K562 (cell line): Measurements from ENCODE around the gene NEK5. TPM values are rescaled to one million over a fixed set of nuclear protein-coding genes. Genes with fewer than 3 reads are reported as not detected.

Experiments used
- ARID4B ChIP-seq: sonication (generic); formaldehyde crosslinking; IDR thresholded peaks from 2 replicates; pipeline ENCODE4 v1.8.0; 2022; ENCODE audit warnings: mild to moderate bottlenecking, missing genetic modification reagents
- ATF7 ChIP-seq: fragments of 450-650 bp; IDR thresholded peaks from 2 replicates; pipeline ENCODE4 v1.7.1; 2014; ENCODE audit warnings: mild to moderate bottlenecking, moderate library complexity
- EZH2 ChIP-seq: IDR thresholded peaks from 2 replicates; pipeline ENCODE4 v1.6.1; 2012; ENCODE audit warnings: low read depth, mild to moderate bottlenecking, inconsistent platforms, low read length, borderline replicate concordance
- HBP1 ChIP-seq: fragments of 450-650 bp; formaldehyde crosslinking; IDR thresholded peaks from 2 replicates; pipeline ENCODE4 v1.4.0; 2022; ENCODE audit warnings: missing genetic modification characterization
- HDAC3 ChIP-seq: fragments of 450-650 bp; IDR thresholded peaks from 2 replicates; pipeline ENCODE4 v1.6.1; 2018; ENCODE audit warnings: borderline replicate concordance, mild to moderate bottlenecking, moderate library complexity; ENCODE audit not compliant: partially characterized antibody
- IRF2 ChIP-seq: sonication (generic); formaldehyde crosslinking; IDR thresholded peaks from 2 replicates; pipeline ENCODE4 v1.8.1; 2022; ENCODE audit warnings: mild to moderate bottlenecking, missing genetic modification reagents
- NCOA4 ChIP-seq: fragments of 450-650 bp; IDR thresholded peaks from 2 replicates; pipeline ENCODE4 v1.6.1; 2018; ENCODE audit warnings: mild to moderate bottlenecking; ENCODE audit not compliant: partially characterized antibody
- NFIC ChIP-seq: fragments of 450-650 bp; IDR thresholded peaks from 2 replicates; pipeline ENCODE4 v1.6.1; 2017; ENCODE audit warnings: mild to moderate bottlenecking, inconsistent platforms
- NR2C1 ChIP-seq, 2 experiments: fragments of 450-650 bp; IDR thresholded peaks; 2 replicates each; pipeline ENCODE4 v1.6.1; 2017; ENCODE audit warnings: mild to moderate bottlenecking in 2 of 2, antibody characterized with exemption in 1 of 2, inconsistent platforms in 1 of 2, missing compliant biosample characterization in 1 of 2, missing genetic modification characterization in 1 of 2
- PATZ1 ChIP-seq: fragments of 250-450 bp; sonication (Bioruptor Pico); IDR thresholded peaks from 2 replicates; pipeline ENCODE4 v1.5.0; 2020; ENCODE audit warnings: mild to moderate bottlenecking, borderline replicate concordance
- PHB ChIP-seq: fragments of 250-450 bp; sonication (Bioruptor Pico); IDR thresholded peaks from 2 replicates; pipeline ENCODE4 v1.5.0; 2021
- POLR2A ChIP-seq: fragments of 450-650 bp; conservative IDR thresholded peaks from 2 replicates; pipeline ENCODE4 v1.6.1; 2016
- RFX1 ChIP-seq: fragments of 450-650 bp; IDR thresholded peaks from 2 replicates; pipeline ENCODE4 v1.6.1; 2016; ENCODE audit warnings: mild to moderate bottlenecking, moderate library complexity
- SIN3B ChIP-seq: fragments of 450-650 bp; IDR thresholded peaks from 2 replicates; pipeline ENCODE4 v1.6.1; 2017; ENCODE audit warnings: low read depth, mild to moderate bottlenecking, moderate library complexity
- TAF9B ChIP-seq: fragments of 450-650 bp; IDR thresholded peaks from 2 replicates; pipeline ENCODE4 v1.6.1; 2018; ENCODE audit warnings: mild to moderate bottlenecking; ENCODE audit not compliant: partially characterized antibody
- ZBTB1 ChIP-seq: sonication (generic); formaldehyde crosslinking; IDR thresholded peaks from 2 replicates; pipeline ENCODE4 v1.8.1; 2023; ENCODE audit warnings: missing genetic modification reagents, low read depth, mild to moderate bottlenecking, borderline replicate concordance
- ZHX1 ChIP-seq: fragments of 150-350 bp; conservative IDR thresholded peaks from 2 replicates; pipeline ENCODE4 v1.6.1; 2014; ENCODE audit warnings: low read length
- ZNF217 ChIP-seq: sonication (generic); formaldehyde crosslinking; IDR thresholded peaks from 2 replicates; pipeline ENCODE4 v1.8.0; 2022; ENCODE audit warnings: mild to moderate bottlenecking, missing genetic modification reagents
- ZNF232 ChIP-seq: sonication (generic); formaldehyde crosslinking; IDR thresholded peaks from 2 replicates; pipeline ENCODE4 v1.8.0; 2022; ENCODE audit warnings: mild to moderate bottlenecking, missing genetic modification reagents
- ZNF778 ChIP-seq: fragments of 450-650 bp; formaldehyde crosslinking; IDR thresholded peaks from 2 replicates; pipeline ENCODE4 v1.4.0; 2020; ENCODE audit warnings: mild to moderate bottlenecking, moderate library complexity
- ZZZ3 ChIP-seq: fragments of 450-650 bp; IDR thresholded peaks from 2 replicates; pipeline ENCODE4 v1.6.1; 2016; ENCODE audit warnings: antibody characterized with exemption, mild to moderate bottlenecking, moderate library complexity
- polyA plus RNA-seq, 8 experiments: library from polyadenylated mRNA; depleted of rRNA in 4 of 8; stranded (reverse) in 5 of 8; unstranded in 3 of 8; fragments of >200 nt; fragmentation: Nextera tagmentation in 2 of 8; fragmentation: Illumina TruSeq in 1 of 8; extraction: Ambion mirVana in 2 of 8; extraction: Trizol in 1 of 8; gene quantifications; 2 replicates each; pipeline versions ENCODE4 v1.2.1 to v1.2.3, GENCODE V29; 2011 to 2014; ENCODE audit warnings: inconsistent platforms in 1 of 8, missing spikeins in 1 of 8
- total RNA-seq, 7 experiments: library from RNA; depleted of rRNA in 6 of 7; stranded (reverse); fragments of >200 nt in 6 of 7; fragmentation: Illumina TruSeq in 2 of 7; extraction: Trizol in 2 of 7; gene quantifications; 2 replicates each; pipeline versions ENCODE4 v1.2.1 to v1.2.3, GENCODE V29; 2011 to 2021; ENCODE audit warnings: low replicate concordance in 1 of 7

The NEK5 gene
- total and polyA plus RNA-seq, 9 of the 15 experiments (the other 6 are each of a cell fraction or from before 2014, with no cell fraction given), result 0.09 to 0.44 (median 0.33) TPM

GRCh38 chr13:52012512-52012836 lies 116.4 kb downstream of the NEK5 start (continued):
- TF ChIP-seq ARID4B (CRISPR knock-in tag), result no peak
- TF ChIP-seq ZBTB1 (CRISPR knock-in tag), result no peak
- TF ChIP-seq PHB (CRISPR knock-in tag), result no peak
- peak; percentile 27 for TF ChIP-seq NR2C1 (IDR thresholded peaks at IDR 0.05)
- no peak for TF ChIP-seq NR2C1 (tag; IDR thresholded peaks at IDR 0.05)
- TF ChIP-seq ZNF232 (CRISPR knock-in tag), result no peak
- TF ChIP-seq IRF2 (CRISPR knock-in tag), result no peak
- no peak for TF ChIP-seq ZNF778 (CRISPR knock-in tag)
- TF ChIP-seq POLR2A, result peak; percentile 1; the same call in 1 of the 2 replicates
- TF ChIP-seq HBP1 (CRISPR knock-in tag), result no peak
- no peak for TF ChIP-seq ZNF217
- no peak for TF ChIP-seq PATZ1
- no peak for TF ChIP-seq RFX1
- no peak for TF ChIP-seq EZH2
- no peak for TF ChIP-seq SIN3B
- no peak for TF ChIP-seq ATF7
- no peak for TF ChIP-seq NFIC
- TF ChIP-seq TAF9B, result peak; percentile 14
- no peak for TF ChIP-seq NCOA4
- no peak for TF ChIP-seq HDAC3
- TF ChIP-seq ZZZ3, result no peak
- no peak for TF ChIP-seq ZHX1
